Epithelial cell of umbilical artery (primary cell): ENCODE results near the gene SLC39A8. TPM values are rescaled to one million over a fixed set of nuclear protein-coding genes. Genes with fewer than 3 reads are reported as not detected.

Source experiments
- total RNA-seq: library from RNA; depleted of rRNA; stranded (reverse); fragments of >200 nt; gene quantifications from 2 replicates; pipeline ENCODE4 v1.2.3, GENCODE V29; 2014

The SLC39A8 gene
- 6.5 and 10.9 TPM in 2 replicates for total RNA-seq

DNA sequence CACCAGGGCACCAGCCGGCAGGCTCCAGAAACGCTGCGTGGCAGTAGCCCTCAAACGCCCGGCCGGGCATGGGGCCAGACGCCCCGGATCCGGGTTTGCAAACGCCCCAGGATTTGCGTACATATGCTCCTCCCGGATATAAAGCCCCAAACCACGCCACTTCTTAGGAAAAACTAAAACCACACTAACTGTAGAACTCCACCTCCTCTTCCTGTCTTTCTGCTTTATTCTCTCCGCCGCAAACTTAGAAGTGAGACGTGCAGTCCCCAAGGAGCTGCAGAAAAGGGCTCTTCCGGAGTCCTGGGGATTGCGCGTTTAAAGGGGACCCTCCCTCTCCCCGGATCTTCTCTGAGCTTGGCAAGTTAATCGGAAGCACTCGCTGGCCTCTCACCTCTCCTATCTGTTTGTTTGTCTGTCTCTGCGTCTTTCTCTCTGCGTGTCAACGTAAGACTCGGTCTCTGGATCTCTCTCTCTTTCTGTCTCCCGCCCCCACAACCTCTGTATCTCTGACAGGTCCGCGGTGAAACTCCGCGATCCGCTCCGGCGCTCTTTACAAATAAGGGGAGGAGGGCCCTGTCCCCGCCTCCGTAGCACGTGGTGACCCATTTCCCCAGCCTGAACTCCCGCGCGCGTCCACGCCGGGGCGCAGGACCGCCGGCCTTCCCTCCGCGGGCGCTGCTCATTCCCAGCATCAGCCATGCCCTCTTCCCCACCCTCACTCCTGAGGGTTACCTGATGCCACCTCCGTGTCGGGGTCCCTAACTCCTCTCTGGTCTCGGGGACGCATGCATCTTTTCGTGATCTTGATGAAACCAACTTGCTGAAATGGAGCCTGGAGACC lies at the start of gene SLC39A8:
TSS of gene SLC39A8 (minus strand) at position 529 of the 841 bp plus-strand sequence. CDS start 820 bp downstream, outside the sequence.

Other genes starting within 250 kb of the SLC39A8 start
- 30.2 and 45.0 TPM in 2 replicates for gene NFKB1, start 155.9 kb upstream of the SLC39A8 start, total RNA-seq